OCI-LY3 (cell line): ENCODE data around the gene OSTF1.

Source experiments
- H2AFZ ChIP-seq: fragments of 200-600, 300-600 bp; shearing (Covaris generic); 2 replicates; pipeline ENCODE4 v1.6.0; 2014; ENCODE audit warnings: antibody characterized with exemption, low read depth, low read length
- H3K27ac ChIP-seq: fragments of 200-600, 300-600 bp; sonication (generic); 2 replicates; pipeline ENCODE4 v1.5.1; 2014; ENCODE audit warnings: mild to moderate bottlenecking, low read length, moderate library complexity, mixed read lengths
- H3K27me3 ChIP-seq: fragments of 200-600, 300-600 bp; sonication (generic); 2 replicates; pipeline ENCODE4 v1.6.1; 2014; ENCODE audit warnings: low read depth, low read length, mixed read lengths
- H3K36me3 ChIP-seq: fragments of 200-600, 300-600 bp; sonication (generic); replicated peaks from 2 replicates; pipeline ENCODE3; 2014; ENCODE audit warnings: low read depth, low read length, mixed read lengths
- H3K4me1 ChIP-seq: fragments of 300-600, 200-600 bp; sonication (generic); 2 replicates; pipeline ENCODE4 v1.6.1; 2014; ENCODE audit warnings: low read length, mixed read lengths
- H3K4me2 ChIP-seq: fragments of 200-600, 300-600 bp; sonication (generic); 2 replicates; pipeline ENCODE4 v1.6.1; 2014; ENCODE audit warnings: low read length, mixed read lengths
- H3K4me3 ChIP-seq: fragments of 300-600, 200-600 bp; sonication (generic); 2 replicates; pipeline ENCODE4 v1.5.1; 2014; ENCODE audit warnings: antibody characterized with exemption, mild to moderate bottlenecking, low read length, moderate library complexity
- H3K79me2 ChIP-seq: fragments of 300-600, 200-600 bp; shearing (Covaris generic); 2 replicates; pipeline ENCODE4 v1.6.1; 2014; ENCODE audit warnings: mild to moderate bottlenecking, low read length, mixed read lengths
- H3K9ac ChIP-seq: fragments of 300-600, 200-600 bp; shearing (Covaris generic); 2 replicates; pipeline ENCODE4 v1.6.0; 2014; ENCODE audit warnings: mild to moderate bottlenecking, low read length, moderate library complexity
- H3K9me3 ChIP-seq: fragments of 200-600, 300-600 bp; shearing (Covaris generic); 2 replicates; pipeline ENCODE4 v1.6.1; 2014; ENCODE audit warnings: low read length, mixed read lengths; ENCODE audit not compliant: insufficient read depth
- H4K20me1 ChIP-seq: fragments of 200-600, 300-600 bp; sonication (generic); 2 replicates; pipeline ENCODE4 v1.6.1; 2016; ENCODE audit warnings: low read length, mixed read lengths; ENCODE audit not compliant: insufficient read depth
- EZH2phosphoT487 ChIP-seq: fragments of 200-600 bp; shearing (Covaris generic); IDR thresholded peaks from 2 replicates; pipeline ENCODE4 v1.6.1; 2018; ENCODE audit warnings: antibody characterized with exemption, mixed run types, low read depth
- TF ChIP-seq, protein P1 (sequence below): fragments of 200-600, 300-600 bp; sonication (generic); IDR thresholded peaks from 2 replicates; pipeline ENCODE4 v1.5.1; 2014; ENCODE audit warnings: antibody characterized with exemption, low read length, low read depth

The OSTF1 gene

DNA sequence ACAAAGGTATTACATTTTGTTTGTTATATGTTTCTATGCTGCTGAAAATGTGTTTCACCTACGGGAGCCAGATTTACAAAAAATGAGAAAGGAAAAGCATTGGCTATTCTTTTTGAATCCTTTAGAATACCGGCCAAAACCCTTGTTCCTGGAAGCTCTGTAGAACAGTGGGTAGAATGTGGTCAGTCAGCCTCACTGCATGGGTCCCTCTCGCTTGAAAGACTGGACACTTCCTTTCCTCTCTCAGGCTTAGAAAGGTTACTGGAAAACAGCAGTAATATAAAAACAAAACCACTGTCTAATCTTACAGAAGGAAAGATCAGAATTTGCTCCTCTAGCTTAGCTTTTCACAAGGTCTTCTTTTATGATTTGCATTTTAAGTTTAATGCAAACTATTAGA is 45.1 kb downstream of the OSTF1 start:
- Histone ChIP-seq H3K9ac (no peak overlapping the region), H2AFZ (no peak overlapping the region), H3K9me3 (no peaks in the 10 kb centered on the region), H3K4me1 (no peaks in the 10 kb centered on the region), H4K20me1 (no peaks in the 10 kb centered on the region), H3K79me2 (no peaks in the 10 kb centered on the region), H3K4me3 (no peak overlapping the region), H3K4me2 (no peak overlapping the region), H3K27ac (no peak overlapping the region), H3K27me3 (no peaks in the 10 kb centered on the region), H3K36me3 (no peaks in the 10 kb centered on the region)
- TF ChIP-seq EZH2phosphoT487 = no peak
- TF ChIP-seq, protein P1, sequence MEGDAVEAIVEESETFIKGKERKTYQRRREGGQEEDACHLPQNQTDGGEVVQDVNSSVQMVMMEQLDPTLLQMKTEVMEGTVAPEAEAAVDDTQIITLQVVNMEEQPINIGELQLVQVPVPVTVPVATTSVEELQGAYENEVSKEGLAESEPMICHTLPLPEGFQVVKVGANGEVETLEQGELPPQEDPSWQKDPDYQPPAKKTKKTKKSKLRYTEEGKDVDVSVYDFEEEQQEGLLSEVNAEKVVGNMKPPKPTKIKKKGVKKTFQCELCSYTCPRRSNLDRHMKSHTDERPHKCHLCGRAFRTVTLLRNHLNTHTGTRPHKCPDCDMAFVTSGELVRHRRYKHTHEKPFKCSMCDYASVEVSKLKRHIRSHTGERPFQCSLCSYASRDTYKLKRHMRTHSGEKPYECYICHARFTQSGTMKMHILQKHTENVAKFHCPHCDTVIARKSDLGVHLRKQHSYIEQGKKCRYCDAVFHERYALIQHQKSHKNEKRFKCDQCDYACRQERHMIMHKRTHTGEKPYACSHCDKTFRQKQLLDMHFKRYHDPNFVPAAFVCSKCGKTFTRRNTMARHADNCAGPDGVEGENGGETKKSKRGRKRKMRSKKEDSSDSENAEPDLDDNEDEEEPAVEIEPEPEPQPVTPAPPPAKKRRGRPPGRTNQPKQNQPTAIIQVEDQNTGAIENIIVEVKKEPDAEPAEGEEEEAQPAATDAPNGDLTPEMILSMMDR = no peak

DNA sequence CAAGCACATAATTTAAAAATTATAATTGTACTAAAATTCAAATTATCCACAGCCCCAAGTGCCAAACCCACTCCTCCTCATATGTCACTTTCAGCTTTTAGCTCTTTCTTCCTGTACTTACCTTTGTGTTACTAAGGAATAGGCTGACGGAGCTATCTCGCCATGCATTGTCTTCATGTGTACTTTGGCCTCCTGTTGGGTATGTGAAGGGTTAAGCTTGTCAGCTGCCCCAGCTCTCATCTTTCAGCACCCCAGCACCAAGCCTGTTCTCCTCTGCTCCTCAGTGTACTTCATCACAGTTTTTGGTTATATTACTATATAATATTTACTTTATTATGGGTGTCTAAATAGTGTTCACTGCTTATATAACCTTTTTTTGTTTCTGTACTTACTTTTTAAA is 46.2 kb downstream of the OSTF1 start:
- H3K4me3 ChIP-seq = no peak overlapping the region
- H3K27ac ChIP-seq = no peak overlapping the region
- TF ChIP-seq EZH2phosphoT487 = no peak
- TF ChIP-seq, protein P1 = no peak
- no peaks in the 10 kb centered on the region for H3K36me3 ChIP-seq
- no peaks in the 10 kb centered on the region for H3K27me3 ChIP-seq
- H3K9ac ChIP-seq = no peak overlapping the region
- no peak overlapping the region for H2AFZ ChIP-seq
- H3K79me2 ChIP-seq = no peaks in the 10 kb centered on the region
- no peaks in the 10 kb centered on the region for H4K20me1 ChIP-seq
- H3K4me2 ChIP-seq = no peak overlapping the region
- H3K9me3 ChIP-seq = no peaks in the 10 kb centered on the region
- no peaks in the 10 kb centered on the region for H3K4me1 ChIP-seq

GRCh38 chr9:75138260-75139040 is 50.1 kb downstream of the OSTF1 start:
- Histone ChIP-seq H3K4me3 (no peak overlapping the region), H3K4me1 (no peaks in the 10 kb centered on the region), H3K9me3 (no peaks in the 10 kb centered on the region), H3K9ac (no peak overlapping the region), H3K79me2 (no peaks in the 10 kb centered on the region), H3K27ac (no peak overlapping the region), H4K20me1 (no peaks in the 10 kb centered on the region), H3K36me3 (peaks cover 4% of the 10 kb centered on the region), H3K27me3 (no peaks in the 10 kb centered on the region), H2AFZ (no peak overlapping the region), H3K4me2 (no peak overlapping the region)
- TF ChIP-seq, protein P1 = no peak
- TF ChIP-seq EZH2phosphoT487 = no peak

GRCh38 chr9:75139201-75139600 is 50.9 kb downstream of the OSTF1 start:
- Histone ChIP-seq H3K9me3 (no peaks in the 10 kb centered on the region), H3K9ac (no peak overlapping the region), H2AFZ (no peak overlapping the region), H3K4me1 (no peaks in the 10 kb centered on the region), H3K36me3 (peaks cover 4% of the 10 kb centered on the region), H3K4me3 (no peak overlapping the region), H3K27me3 (no peaks in the 10 kb centered on the region), H3K27ac (no peak overlapping the region), H3K79me2 (no peaks in the 10 kb centered on the region), H4K20me1 (no peaks in the 10 kb centered on the region), H3K4me2 (no peak overlapping the region)
- TF ChIP-seq, protein P1 = no peak
- TF ChIP-seq EZH2phosphoT487 = no peak
